GM12873 (cell line): ENCODE results near the gene WSB2.

ENCODE experiments used
- CTCF ChIP-seq: IDR thresholded peaks from 2 replicates; pipeline ENCODE4 v1.5.1; 2012; ENCODE audit warnings: low read depth, mild to moderate bottlenecking, moderate library complexity, low read length, control low read depth; ENCODE audit not compliant: insufficient read depth; ENCODE audit errors: missing control alignments

WSB2 gene

GRCh38 chr12:118060301-118061010 lies 523 bp downstream of the WSB2 start:
- no peak for TF ChIP-seq CTCF

GRCh38 chr12:118059341-118060191 lies 1.4 kb downstream of the WSB2 start:
- no peak for TF ChIP-seq CTCF

- TF ChIP-seq CTCF, result no peak
These were observed 2.1 kb downstream of the WSB2 start for GRCh38 chr12:118058881-118059280.

GRCh38 chr12:118058227-118058626 lies 2.8 kb downstream of the WSB2 start:
- TF ChIP-seq CTCF, result no peak

GRCh38 chr12:118055865-118056773 lies 4.9 kb downstream of the WSB2 start:
- no peak for TF ChIP-seq CTCF

- TF ChIP-seq CTCF, result peak; percentile 78
These were observed 5.8 kb downstream of the WSB2 start for GRCh38 chr12:118055144-118055557.
